HepG2 (cell line): ENCODE data around the gene RPS6KA5.
"Not testable (repeated sequence)": the region's sequence is repeated elsewhere in the genome, so short reads cannot be mapped to it uniquely, and the experiment has no call there.

ENCODE experiments used
- ELF1 ChIP-seq: sonication (generic); formaldehyde crosslinking; IDR thresholded peaks from 2 replicates; pipeline ENCODE4 v1.4.0; 2020; ENCODE audit warnings: missing genetic modification reagents
- ELF4 ChIP-seq: sonication (generic); formaldehyde crosslinking; IDR thresholded peaks from 2 replicates; pipeline ENCODE4 v1.5.0; 2020; ENCODE audit warnings: missing genetic modification reagents, mild to moderate bottlenecking, moderate library complexity, borderline replicate concordance
- KLF16 ChIP-seq, 2 experiments: sonication (generic) in 1 of 2; formaldehyde crosslinking in 1 of 2; IDR thresholded peaks; 2 replicates each; pipeline versions ENCODE4 v1.6.1 to v1.8.0; 2016 to 2023; ENCODE audit warnings: missing genetic modification reagents in 2 of 2, missing compliant biosample characterization in 1 of 2
- NCOR1 ChIP-seq: fragments of 200-600 bp; sonication (generic); IDR thresholded peaks from 2 replicates; pipeline ENCODE4 v1.7.0; 2017; ENCODE audit warnings: antibody characterized with exemption, low read length, borderline replicate concordance
- PCBP1 ChIP-seq: fragments of 200-400 bp; formaldehyde crosslinking; IDR thresholded peaks from 2 replicates; pipeline ENCODE4 v1.6.1; 2017; ENCODE audit warnings: mild to moderate bottlenecking, low read depth, low read length, borderline replicate concordance
- POLR2A ChIP-seq, 2 experiments: IDR thresholded peaks; 2 replicates each; pipeline ENCODE4 v1.6.1; 2011; ENCODE audit warnings: low read depth in 2 of 2, low read length in 2 of 2, mild to moderate bottlenecking in 1 of 2, moderate library complexity in 1 of 2; ENCODE audit not compliant: insufficient read depth in 1 of 2
- RAD21 ChIP-seq: fragments of 450-650 bp; formaldehyde crosslinking; IDR thresholded peaks from 2 replicates; pipeline ENCODE4 v1.5.0; 2020; ENCODE audit warnings: mild to moderate bottlenecking
- ZNF232 ChIP-seq: sonication (generic); formaldehyde crosslinking; IDR thresholded peaks from 2 replicates; pipeline ENCODE4 v1.4.0; 2020; ENCODE audit warnings: missing genetic modification reagents, borderline replicate concordance
- TF ChIP-seq, protein P1 (sequence below): sonication (generic); formaldehyde crosslinking; IDR thresholded peaks from 2 replicates; pipeline ENCODE4 v1.5.0; 2020; ENCODE audit warnings: mild to moderate bottlenecking, missing genetic modification reagents, moderate library complexity
- TF ChIP-seq, protein P2 (sequence below): IDR thresholded peaks from 2 replicates; pipeline ENCODE4 v1.6.1; 2016; ENCODE audit warnings: mild to moderate bottlenecking, missing biosample characterization, missing genetic modification reagents
- TF ChIP-seq, protein P3 (sequence below): fragments of 450-650 bp; IDR thresholded peaks from 2 replicates; pipeline ENCODE4 v1.6.1; 2017; ENCODE audit warnings: mild to moderate bottlenecking
- TF ChIP-seq, protein P4 (sequence below): sonication (generic); formaldehyde crosslinking; IDR thresholded peaks from 2 replicates; pipeline ENCODE4 v1.8.1; 2023; ENCODE audit warnings: mild to moderate bottlenecking, missing genetic modification reagents

DNA sequence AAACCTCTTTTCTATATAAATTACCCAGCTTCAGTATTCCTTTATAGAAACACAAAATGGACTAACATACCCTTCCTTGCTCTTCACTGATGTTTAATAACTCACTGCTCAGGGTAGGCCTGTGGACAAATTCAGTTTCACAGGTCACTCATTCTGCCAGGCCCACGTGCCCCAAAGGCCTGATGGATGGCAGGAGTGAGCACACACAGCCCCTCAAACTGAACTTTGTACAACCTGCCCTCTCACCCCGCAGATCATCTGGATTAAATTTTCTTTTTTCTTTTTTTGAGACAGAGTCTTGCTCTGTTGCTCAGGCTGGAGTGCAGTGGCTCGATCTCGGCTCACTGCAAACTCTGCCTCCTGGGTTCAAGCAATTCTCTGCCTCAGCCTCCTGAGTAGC lies 219.8 kb downstream of the RPS6KA5 start:
- TF ChIP-seq, protein P1, sequence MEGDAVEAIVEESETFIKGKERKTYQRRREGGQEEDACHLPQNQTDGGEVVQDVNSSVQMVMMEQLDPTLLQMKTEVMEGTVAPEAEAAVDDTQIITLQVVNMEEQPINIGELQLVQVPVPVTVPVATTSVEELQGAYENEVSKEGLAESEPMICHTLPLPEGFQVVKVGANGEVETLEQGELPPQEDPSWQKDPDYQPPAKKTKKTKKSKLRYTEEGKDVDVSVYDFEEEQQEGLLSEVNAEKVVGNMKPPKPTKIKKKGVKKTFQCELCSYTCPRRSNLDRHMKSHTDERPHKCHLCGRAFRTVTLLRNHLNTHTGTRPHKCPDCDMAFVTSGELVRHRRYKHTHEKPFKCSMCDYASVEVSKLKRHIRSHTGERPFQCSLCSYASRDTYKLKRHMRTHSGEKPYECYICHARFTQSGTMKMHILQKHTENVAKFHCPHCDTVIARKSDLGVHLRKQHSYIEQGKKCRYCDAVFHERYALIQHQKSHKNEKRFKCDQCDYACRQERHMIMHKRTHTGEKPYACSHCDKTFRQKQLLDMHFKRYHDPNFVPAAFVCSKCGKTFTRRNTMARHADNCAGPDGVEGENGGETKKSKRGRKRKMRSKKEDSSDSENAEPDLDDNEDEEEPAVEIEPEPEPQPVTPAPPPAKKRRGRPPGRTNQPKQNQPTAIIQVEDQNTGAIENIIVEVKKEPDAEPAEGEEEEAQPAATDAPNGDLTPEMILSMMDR (CRISPR knock-in tag): not testable (repeated sequence)
- TF ChIP-seq ELF1; NCOR1; KLF16 (CRISPR knock-in tag; IDR thresholded peaks at IDR 0.05); PCBP1; RAD21 (CRISPR knock-in tag); ELF4 (CRISPR knock-in tag); POLR2A (IDR thresholded peaks at IDR 0.05; ENCODE audit: insufficient read depth in 1 of 2, low read depth in 2 of 2, low read length in 2 of 2); ZNF232 (CRISPR knock-in tag): not testable (repeated sequence)
- TF ChIP-seq, protein P2, sequence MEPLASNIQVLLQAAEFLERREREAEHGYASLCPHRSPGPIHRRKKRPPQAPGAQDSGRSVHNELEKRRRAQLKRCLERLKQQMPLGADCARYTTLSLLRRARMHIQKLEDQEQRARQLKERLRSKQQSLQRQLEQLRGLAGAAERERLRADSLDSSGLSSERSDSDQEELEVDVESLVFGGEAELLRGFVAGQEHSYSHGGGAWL (CRISPR knock-in tag): not testable (repeated sequence)
- TF ChIP-seq, protein P3, sequence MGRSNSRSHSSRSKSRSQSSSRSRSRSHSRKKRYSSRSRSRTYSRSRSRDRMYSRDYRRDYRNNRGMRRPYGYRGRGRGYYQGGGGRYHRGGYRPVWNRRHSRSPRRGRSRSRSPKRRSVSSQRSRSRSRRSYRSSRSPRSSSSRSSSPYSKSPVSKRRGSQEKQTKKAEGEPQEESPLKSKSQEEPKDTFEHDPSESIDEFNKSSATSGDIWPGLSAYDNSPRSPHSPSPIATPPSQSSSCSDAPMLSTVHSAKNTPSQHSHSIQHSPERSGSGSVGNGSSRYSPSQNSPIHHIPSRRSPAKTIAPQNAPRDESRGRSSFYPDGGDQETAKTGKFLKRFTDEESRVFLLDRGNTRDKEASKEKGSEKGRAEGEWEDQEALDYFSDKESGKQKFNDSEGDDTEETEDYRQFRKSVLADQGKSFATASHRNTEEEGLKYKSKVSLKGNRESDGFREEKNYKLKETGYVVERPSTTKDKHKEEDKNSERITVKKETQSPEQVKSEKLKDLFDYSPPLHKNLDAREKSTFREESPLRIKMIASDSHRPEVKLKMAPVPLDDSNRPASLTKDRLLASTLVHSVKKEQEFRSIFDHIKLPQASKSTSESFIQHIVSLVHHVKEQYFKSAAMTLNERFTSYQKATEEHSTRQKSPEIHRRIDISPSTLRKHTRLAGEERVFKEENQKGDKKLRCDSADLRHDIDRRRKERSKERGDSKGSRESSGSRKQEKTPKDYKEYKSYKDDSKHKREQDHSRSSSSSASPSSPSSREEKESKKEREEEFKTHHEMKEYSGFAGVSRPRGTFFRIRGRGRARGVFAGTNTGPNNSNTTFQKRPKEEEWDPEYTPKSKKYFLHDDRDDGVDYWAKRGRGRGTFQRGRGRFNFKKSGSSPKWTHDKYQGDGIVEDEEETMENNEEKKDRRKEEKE: not testable (repeated sequence)
- TF ChIP-seq, protein P4, sequence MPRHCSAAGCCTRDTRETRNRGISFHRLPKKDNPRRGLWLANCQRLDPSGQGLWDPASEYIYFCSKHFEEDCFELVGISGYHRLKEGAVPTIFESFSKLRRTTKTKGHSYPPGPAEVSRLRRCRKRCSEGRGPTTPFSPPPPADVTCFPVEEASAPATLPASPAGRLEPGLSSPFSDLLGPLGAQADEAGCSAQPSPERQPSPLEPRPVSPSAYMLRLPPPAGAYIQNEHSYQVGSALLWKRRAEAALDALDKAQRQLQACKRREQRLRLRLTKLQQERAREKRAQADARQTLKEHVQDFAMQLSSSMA (CRISPR knock-in tag): not testable (repeated sequence)
